GM19035 (cell line): ENCODE data around the gene ROS1.

Source experiments
- ATAC-seq: cut with Tn5 transposase; IDR thresholded peaks from one replicate; pipeline ENCODE4 v1.9.1; 2021; ENCODE audit not compliant: unreplicated experiment

The ROS1 gene

DNA sequence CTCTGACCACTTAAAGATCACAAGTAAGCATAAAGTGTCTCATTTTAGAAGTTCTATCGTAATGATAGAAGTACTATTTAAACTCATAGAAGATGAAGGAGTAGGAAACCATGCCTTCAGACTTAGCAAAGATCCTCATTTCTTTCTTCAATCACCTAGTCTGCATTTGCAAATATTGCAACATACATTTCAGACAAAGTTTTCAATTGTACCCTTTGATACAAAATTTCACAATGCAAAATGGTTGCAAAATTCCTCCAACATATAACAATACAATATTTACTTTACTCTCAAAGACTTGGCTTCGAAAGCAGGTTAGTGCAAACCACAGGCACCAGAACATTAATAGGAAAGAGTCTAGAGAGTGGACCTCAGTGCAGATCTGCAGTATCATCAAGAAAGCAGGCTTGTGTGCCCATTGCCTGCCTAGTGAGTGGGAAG is 16.1 kb upstream of the ROS1 start:
- ATAC-seq, result no peak

DNA sequence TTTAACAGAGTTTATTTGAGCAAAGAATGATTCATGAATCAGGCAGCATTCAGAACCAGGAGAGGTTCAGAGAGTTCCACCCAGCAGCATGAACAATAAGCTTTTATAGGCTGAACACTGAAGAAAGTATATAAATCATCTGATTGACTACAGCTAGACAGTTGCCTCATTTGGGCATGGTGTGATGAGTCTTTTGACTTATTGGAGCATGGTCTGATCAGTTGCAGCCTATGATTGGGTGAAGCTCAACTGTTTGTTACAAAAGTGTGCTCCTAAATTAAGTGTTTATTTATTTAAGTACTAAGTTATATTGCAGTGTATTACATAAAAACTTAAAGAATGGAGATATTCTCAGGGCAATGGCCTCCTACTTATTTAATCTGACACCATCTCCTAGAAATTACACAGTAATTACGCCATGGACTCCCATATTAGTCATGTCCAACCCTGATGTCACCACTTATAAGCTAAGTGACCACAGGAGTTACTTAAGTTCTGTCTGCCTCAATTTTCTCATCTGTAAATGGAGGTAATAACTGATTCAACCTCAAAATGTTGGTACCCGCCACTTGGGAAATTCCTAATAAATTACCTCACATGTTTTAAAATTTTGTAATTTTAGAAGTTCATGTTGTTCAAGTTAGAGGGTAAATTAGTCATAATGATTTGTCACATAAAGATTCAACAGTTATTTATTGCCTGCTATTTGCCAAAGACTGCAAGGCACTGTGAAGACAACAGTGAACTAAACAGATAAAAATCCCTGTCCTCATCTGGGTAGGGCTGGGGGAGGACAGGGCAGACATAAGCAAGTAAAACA is 15.2 kb upstream of the ROS1 start:
- ATAC-seq, result no peak

DNA sequence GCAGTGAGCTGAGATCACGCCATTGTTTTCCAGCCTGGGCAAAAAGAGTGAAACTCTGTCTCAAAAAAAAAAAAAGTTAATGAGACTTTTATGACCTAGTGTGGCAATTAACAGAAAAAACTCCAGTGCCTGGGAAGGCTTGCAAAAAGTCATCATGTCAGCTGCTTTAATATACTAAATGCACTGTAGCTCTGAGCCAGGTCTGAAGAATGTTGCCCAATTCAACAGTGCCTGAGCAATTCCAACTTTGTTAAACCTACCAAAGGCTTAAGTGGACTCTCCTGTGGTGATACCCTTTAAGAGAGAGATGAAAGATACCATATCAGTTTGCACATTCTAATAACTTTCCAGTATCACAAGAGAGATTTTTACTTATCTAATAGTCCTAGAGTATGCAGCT is 6.5 kb upstream of the ROS1 start:
- ATAC-seq, result no peak

DNA sequence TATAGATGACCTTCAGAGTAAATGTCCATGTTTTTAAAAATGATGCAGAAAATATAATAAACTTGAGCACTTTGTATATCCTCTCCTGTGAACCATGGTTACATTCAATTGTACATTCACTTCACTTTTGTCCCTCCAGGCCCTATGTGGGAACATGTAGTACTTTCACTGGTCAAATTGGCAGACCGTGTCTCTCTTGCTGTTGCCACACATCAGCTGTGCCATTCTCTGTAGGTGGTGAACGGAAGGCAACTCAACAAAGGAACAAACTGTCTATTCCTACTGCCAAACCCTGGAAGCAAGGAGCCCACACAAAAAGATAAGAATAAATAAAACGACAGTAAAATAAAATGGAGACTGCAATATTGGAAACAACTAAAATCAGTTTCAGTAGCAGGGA is 2.0 kb downstream of the ROS1 start:
- no peak for ATAC-seq

DNA sequence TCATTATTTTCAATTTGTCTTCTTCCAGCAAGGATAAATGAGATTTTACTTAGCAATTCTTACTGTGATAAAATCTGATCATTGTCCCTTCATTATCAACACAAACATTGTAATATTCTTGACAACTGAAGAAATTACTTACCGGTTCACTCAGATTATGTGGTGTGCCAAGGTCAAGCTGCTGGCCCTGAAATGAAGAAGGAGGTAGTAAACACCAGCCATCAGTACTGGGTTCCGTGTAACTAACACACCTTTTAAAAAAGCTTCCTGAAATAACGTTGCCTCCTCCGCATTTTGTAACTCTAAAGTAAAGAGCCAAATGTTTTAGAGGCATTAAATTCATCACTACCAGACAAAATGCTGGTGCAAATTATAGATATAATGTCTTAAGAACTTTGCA is 7.4 kb downstream of the ROS1 start:
- ATAC-seq, result no peak

DNA sequence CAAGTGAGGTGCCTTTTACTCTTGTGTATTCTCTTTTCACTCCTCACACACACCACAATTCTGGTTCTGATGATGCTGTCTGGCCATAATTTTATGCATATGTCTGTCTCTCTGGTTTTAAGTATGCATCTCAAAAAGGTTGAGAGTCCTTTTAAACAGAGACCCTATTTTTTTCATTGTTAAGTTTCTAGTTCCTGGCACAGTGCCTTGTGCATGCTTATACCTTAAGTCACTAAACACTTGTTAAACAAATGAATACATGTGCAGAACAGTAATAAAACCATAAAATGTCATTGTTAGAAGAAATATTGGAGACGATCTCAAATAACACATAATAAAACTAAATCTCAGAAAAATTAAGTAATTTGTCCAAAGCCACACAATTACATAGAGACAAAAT is 7.9 kb downstream of the ROS1 start:
- no peak for ATAC-seq

DNA sequence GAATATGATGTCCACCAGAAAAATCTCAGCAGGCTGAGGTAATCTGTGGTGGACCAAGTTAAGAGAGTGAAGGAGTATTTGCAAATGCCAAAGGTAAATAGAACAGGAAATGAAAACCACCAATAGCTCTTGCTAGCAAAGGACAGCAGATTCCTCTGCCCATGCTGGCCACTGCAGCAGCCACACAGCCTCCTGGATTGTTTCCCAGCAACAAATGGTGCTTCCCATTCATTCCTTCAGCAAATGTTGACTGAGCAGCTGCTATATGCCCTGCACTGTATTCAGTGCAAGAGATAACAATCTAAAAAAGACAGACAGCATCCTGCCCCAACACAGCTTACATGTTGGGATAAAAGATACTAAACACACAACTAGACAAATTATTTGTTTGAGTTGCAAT is 11.0 kb downstream of the ROS1 start:
- no peak for ATAC-seq

DNA sequence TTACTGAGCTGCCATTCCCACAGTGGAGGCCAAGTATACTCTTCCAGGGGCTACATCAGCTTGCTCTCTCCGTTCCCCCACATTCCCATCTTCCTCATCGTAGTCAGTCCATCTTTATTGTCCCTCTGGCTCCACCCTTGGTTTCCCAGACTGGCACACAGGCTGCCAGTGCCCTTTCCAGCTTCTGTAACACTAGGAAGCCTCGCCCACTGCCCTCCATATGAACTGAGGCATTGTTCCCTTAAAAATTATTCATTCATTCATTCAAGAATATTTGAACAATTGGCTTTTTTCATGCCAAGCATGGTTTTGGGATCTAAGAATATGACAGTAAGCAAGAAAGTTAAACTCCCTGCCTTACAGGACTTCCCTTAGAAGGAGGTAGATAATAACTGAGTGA is 14.3 kb downstream of the ROS1 start:
- ATAC-seq, result no peak

DNA sequence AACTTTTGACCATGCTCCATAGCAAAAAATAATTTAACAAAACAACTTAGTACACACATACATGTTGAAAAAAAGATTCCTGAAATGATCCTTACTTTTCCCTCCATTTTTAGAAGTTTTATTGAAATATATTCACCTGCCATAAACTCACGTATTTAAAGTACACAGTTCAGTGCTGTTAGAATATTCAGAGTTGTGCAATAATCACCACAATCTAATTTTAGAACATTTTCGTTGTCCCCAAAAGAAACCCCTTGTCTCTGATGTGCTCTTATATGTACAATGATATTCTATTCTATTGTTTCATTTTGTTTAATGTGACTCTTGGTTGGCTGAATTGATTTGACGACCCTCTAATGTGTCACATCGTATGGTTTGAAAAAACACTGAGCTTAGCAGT is 15.9 kb downstream of the ROS1 start:
- no peak for ATAC-seq

DNA sequence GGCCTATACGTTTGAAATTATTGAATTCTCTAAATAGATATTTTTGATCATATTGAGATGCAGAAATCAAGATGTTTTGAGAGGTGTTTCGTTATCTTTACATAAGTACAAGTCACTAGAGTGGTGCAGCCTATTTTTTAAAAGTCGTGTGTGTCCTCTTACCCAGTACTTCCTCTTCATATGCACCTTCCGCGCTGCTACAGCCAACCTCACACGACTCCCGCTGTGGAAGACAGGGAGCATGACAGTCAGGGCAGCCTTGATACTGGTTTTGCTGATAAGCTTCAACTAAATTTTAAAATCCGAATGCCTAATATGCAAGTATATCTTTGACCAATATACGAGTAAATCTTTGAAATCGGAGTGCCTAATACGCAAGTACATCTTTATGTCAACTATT is 16.3 kb downstream of the ROS1 start:
- ATAC-seq, result no peak

DNA sequence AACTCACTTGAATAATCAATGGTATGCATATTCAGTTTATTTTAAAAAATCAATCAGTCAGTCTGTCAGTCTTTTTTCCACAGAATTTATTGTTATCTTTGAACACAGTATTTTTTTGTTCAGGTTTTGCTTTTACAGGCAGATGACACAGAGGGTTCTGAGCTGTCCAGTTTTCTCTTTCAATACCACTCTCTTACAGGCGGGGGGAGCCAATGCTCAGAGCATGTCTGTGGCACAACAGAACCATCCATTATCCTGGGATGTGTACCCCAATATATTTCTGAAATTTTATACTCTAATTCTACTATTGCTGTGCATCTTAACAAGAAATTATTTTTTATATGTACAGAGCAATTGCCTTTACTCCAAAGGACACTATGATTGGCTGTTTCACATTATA is 21.2 kb downstream of the ROS1 start:
- no peak for ATAC-seq

DNA sequence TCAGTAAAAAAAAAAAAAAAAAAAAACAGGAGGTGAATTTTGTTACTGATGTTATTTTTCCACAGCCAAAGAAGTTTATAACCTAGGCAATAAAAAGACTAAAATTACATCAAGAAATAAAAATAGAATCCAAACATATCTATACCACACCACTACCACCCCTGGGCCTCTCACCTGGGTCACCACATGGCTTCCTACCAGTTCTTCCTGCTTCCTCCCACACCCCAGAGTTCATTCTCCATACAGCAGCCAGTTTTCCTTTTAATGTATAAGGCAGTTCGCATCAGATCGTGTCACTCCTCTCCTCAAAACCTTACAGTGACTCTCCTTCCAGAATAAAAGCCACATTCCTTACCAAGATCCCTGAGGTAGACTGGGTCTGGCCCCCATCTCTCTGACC is 23.9 kb downstream of the ROS1 start:
- no peak for ATAC-seq

DNA sequence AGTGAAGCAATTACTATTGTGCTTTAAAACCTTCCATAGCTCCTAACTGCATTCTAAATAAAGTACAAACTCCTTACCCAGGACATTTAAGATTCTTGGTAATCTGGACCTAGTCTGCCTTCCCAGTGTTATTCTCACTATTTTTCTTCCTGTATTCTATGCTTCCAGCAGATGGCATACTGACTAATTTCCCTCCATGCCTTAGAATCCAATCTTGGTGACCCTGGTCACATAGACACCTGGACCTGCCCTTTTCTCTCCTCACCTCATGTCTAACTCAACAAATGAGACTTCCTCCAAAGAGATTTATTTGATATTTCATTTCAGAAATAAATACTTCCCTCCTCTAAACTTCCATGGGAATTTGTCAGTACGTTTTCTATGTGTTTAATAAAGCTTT is 25.8 kb downstream of the ROS1 start:
- ATAC-seq, result no peak

DNA sequence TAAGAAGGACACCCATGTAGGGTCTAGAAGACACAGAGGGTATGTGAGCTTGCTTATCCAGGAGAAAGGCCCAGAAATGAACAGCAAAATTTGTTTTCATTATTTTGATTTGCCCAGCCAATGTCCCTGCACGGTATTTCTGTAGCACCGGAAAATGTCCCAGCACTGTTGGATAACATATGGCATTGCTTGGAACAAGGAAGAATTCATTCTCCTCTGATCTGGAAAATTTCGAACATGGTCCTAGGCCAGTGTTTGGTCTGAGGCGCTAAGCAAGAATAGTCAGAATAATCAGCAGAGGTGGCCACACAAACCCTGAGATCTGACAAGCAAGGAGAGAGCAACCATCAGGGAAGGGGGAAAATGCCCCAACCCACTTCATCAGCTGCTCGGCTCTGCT is 26.6 kb downstream of the ROS1 start:
- no peak for ATAC-seq

DNA sequence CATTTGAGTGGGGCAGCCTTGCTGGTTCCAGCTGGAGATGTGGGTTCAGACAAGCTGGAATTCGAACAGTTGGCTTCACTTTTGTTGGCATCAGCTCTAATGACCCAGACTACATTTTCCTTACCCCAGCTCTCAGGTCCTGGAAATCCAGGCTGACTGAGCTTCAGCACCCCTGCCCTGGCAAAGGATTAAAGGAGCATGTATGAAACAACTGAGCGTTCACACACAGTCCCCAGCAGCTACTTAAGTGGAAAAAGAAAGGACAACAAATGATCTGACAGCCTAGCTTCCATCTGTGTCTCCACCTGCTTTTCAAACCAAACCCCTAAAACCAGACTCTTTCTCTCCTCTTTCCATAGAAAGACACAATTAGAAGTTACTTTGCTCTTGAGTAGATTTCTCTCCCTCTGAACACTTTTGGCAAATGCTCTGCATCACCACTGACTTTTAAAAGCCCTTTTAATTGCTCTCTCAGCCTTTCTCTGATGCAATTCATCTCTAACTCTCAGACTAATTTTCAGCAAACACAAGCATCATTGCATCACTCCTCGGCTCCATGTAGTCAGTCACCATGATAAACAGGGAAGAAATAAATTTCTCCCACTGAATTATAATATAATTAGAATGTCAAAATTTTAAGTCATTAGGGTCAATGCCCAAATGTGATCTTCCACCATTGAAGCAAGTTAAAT is 28.1 kb downstream of the ROS1 start:
- ATAC-seq, result no peak

DNA sequence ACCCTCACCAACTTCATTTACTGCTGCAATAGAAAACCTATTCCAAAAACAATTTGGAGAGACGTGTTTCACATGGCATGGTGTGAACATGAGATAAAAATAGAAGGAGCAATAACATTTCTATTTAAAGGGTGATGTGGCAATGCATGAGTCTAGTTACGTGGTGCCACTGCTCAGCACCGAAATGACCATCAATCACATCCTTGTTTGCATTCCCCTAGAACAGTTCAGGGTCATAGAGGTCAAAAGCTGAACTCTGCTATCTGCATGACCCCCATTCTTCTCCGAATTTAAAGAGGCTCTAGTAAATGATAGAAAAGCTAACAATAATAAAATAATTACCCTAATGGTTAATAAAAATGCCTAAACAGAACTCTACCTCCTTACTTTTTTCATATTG is 29.5 kb downstream of the ROS1 start:
- ATAC-seq, result no peak

DNA sequence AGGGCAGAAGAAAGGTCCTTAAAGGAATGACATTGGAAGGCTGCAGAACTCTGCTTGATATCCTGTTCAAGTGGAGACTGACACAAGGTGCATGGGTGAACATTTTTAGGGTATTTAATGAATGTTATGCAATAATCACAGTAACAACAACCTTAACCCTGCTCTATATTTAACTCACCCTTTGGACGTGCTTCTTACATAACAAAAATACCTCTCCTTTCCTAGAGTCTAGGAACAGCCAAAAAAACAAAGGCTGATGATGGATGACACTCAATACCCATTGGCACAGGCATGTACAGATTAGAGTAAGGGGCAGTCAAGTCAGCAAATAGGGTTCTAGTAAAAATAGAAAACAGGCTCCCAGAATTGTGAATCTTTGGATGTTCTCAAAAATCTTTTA is 30.6 kb downstream of the ROS1 start:
- ATAC-seq, result no peak

DNA sequence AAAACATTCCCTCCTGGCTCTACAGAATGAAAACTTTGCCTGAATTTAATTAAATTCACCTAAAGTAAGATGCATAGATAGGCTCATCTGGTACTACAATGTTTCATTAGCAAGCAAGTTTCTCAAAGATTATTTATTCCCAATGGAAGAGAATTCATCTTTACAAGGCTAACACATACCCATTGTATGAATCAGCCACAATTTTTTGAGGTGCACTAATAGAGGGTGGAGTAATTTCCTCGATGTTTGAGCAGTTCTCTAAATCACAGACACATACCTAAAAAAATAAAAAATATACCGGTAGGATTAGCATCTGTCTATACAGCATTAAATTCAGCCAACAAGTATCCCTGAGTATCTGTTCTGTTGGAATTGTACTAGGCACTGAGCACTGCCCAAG is 32.7 kb downstream of the ROS1 start:
- ATAC-seq, result no peak

DNA sequence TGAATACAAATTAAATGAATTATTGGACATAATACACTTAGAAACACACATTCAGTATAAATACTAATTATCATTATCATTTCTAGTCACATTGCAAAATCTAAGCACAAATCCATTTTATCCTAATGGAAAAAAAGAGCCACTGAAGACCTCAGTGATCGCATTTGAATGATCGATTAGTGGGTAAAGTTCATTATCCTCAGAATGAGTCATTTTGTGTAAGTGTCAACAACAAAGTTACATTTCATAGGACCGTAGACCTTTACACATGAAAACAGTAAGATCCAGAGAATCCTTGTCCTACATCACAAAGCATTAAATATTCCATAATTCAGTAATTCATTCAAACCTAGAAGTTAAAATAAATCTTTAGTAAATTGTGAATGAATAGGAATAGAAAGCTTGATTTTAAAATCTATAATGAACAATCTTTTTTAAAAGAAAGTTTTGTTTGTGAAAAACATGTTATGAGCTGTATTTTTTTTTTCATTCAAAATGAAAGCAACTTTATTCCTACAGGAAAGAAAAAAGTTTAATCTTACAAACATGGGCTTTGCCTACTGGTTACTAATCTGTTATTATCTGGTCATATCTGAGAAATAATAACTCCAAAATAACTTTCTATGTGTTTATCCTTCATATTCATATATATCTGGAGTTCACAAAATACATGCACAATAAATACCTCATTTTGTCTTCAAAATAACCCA is 33.7 kb downstream of the ROS1 start:
- no peak for ATAC-seq

DNA sequence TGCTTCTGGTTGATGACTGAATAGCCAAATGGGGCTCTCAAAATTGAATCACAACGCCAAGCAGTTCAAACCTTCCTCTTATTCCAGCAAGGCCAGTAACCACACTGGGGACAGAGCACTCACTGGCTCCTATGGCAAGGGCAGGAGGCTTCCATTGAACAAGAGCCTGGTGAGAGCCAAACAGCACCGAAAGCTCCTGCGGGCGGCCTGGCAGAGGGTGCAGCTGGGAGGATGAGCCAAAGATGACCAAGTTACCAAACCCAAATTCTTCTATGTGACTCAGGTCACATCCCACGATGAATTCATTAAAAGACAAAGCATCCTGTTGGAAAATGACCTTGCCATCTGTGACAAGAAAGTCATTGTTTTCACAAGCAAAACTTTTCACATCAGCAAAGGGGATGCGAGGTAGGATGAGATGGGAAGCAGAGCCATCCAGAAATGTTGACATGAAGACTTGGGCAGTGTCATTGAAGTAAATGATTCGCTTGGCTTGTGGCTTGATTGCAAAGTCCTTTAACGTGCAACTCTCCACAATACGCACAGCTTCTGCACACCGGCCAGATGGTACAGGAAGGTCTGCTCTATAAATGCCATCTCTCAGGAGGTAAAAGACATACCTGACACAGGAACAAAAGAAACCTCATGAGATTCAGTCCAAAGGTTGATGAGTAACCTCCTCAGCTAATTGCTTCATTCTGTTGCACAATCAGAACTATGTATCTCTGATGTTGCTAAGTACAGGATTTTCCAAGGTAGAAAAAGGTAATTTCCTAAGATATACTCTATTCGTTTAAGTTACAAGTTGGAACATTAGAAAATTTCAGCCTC is 36.3 kb downstream of the ROS1 start:
- ATAC-seq, result no peak

DNA sequence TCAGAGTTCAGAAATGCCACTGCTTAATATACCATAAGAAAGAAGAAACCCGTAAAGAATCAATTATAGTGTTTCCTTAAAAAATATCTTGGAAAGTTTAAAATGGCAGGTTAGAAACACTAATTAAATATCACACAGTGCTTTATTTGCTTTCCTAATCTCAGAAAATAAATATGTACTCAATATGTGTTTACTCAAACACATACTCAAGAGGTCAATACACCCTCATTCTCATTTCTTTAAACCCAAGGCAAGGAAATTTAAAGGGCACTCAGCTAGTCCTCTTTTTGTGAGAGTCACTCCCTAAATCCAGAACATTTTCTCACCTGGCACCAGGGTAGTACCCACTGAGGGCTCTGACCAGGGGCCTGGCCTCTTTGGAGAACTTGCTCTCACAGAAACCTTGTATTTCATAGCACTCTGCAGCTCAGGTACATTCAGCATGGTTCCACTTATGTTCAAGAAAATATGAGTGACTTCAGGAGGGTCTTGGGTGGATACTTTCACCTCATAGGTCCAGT is 38.2 kb downstream of the ROS1 start:
- no peak for ATAC-seq
